Activated CD8-positive, alpha-beta memory T cell treated with anti-CD3 and anti-CD28 coated beads, Interleukin-2, amount 10 ng/mL, durations not matched to agents 7 days and 5 days (primary cell): ENCODE results near the gene POM121L2. TPM values are rescaled to one million over a fixed set of nuclear protein-coding genes. Genes with fewer than 3 reads are reported as not detected.
"Not testable (repeated sequence)": the region's sequence is repeated elsewhere in the genome, so short reads cannot be mapped to it uniquely, and the experiment has no call there.

Experiments used
- ATAC-seq: fragments of 150-1000 bp; cut with Tn5 transposase; one replicate; pipeline ENCODE4 v1.10.0; 2021; ENCODE audit warnings: moderate library complexity
- CTCF ChIA-PET: fragments of 350-600 bp; sonication (Branson Sonifier 250); formaldehyde crosslinking; loops from one replicate; lab custom pipeline; 2021; ENCODE audit warnings: antibody characterized with exemption; lab: Charles Lee
- DNase-seq: peaks from one replicate; pipeline ENCODE4 v3.0.0-alpha.2; 2020
- H3K27ac Mint-ChIP-seq: one replicate; pipeline ENCODE4 v1.8.0; 2021; ENCODE audit warnings: mild to moderate bottlenecking, mixed read lengths
- H3K27me3 Mint-ChIP-seq: one replicate; pipeline ENCODE4 v1.8.0; 2021; ENCODE audit warnings: mixed read lengths
- H3K36me3 Mint-ChIP-seq: one replicate; pipeline ENCODE4 v1.8.0; 2021; ENCODE audit warnings: mild to moderate bottlenecking, mixed read lengths
- H3K4me1 Mint-ChIP-seq: one replicate; pipeline ENCODE4 v1.8.0; 2021; ENCODE audit warnings: mixed read lengths
- H3K4me3 Mint-ChIP-seq: one replicate; pipeline ENCODE4 v1.8.0; 2021; ENCODE audit warnings: mild to moderate bottlenecking, moderate library complexity, mixed read lengths
- H3K9me3 Mint-ChIP-seq: one replicate; pipeline ENCODE4 v1.8.0; 2022; ENCODE audit warnings: low read depth, mixed read lengths
- total RNA-seq, 2 experiments: library from RNA; stranded (reverse); gene quantifications; one replicate each; pipeline ENCODE4 v1.2.3, GENCODE V29; 2021

Gene POM121L2
- total RNA-seq, 2 experiments from 2014 or later: not detected

DNA sequence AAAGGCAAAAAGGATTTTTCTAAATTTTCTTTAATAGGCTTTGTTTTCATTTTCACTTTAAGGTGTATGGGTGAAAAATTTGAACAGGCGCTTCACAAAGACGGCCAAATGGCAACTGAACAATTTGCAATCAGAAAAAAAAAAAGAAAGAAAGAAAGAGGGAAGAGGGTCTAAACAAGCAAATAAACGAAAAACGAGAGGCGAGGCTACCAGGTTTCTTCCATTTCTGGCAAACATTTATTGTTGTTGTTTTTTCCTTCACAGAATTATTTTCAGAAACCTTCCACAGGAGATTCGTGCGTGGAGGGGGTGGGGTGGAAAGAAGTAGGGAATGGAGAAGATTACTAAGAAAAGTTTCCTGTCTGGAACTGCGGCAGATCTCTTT, 24.3 kb downstream of the POM121L2 start:
- ATAC-seq: no peak
- H3K4me3 Mint-ChIP-seq: no peak overlapping the region
- peaks cover 25% of the 10 kb centered on the region for H3K9me3 Mint-ChIP-seq
- CTCF ChIA-PET: no interaction called here
- H3K27ac Mint-ChIP-seq: no peak overlapping the region
- H3K4me1 Mint-ChIP-seq: peaks cover 11% of the 10 kb centered on the region
- H3K36me3 Mint-ChIP-seq: peaks cover 36% of the 10 kb centered on the region
- peaks cover 90% of the 10 kb centered on the region for H3K27me3 Mint-ChIP-seq
- no peak for DNase-seq

DNA sequence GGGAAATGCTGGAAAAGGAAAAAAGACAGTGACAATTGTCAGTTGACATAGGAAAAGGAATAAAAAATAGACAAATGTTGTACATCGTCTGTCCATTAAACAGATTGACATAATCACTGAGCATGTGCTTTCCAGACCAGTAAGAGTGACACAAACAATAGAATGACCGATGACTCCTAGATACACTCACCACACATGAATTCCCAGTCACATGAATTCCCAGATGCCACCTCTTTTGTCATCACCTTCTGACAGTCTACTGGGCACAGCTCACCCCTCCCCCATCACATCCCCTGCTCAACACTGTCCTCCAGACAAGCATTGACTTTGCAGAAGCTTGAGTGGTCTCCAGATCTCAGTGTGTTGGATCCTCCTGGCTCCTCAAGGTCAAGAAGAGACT, 25.9 kb downstream of the POM121L2 start:
- Mint-ChIP-seq H3K4me3 (no peak overlapping the region), H3K4me1 (peaks cover 11% of the 10 kb centered on the region), H3K9me3 (peaks cover 21% of the 10 kb centered on the region), H3K27me3 (peaks cover 93% of the 10 kb centered on the region), H3K27ac (no peak overlapping the region), H3K36me3 (peaks cover 34% of the 10 kb centered on the region)
- DNase-seq: no peak
- ATAC-seq: no peak
- CTCF ChIA-PET: no interaction called here

- Mint-ChIP-seq H3K4me1 (peaks cover 19% of the 10 kb centered on the region), H3K9me3 (peaks cover 18% of the 10 kb centered on the region), H3K27me3 (peaks cover 90% of the 10 kb centered on the region), H3K27ac (peak overlapping the region; percentile 57), H3K36me3 (peaks cover 26% of the 10 kb centered on the region), H3K4me3 (peak overlapping the region; percentile 45)
- CTCF ChIA-PET: no interaction called here
- ATAC-seq (no peak), DNase-seq (no peak)
Measured at GRCh38 chr6:27283279-27283678, 28.8 kb downstream of the POM121L2 start.

DNA sequence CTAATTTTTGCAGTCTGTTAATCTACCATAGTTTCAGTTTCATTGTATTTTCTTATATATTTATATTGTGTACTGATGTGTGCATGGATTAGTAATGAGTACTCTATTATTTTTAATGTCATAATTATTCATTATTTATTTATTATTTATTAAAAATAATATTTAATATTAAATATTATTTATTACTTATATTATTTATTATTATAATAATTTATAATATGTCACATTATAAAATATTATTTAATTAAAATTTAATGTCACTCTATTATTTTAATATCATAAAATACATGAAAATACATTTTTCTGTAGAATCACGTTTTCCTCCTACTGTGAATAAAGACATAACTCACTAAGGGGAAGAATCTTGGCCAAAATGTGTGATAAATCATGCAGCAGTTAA, 30.5 kb downstream of the POM121L2 start:
- peaks cover 83% of the 10 kb centered on the region for H3K27me3 Mint-ChIP-seq
- DNase-seq (no peak), ATAC-seq (no peak)
- peaks cover 15% of the 10 kb centered on the region for H3K4me1 Mint-ChIP-seq
- H3K4me3 Mint-ChIP-seq: no peak overlapping the region
- peaks cover 22% of the 10 kb centered on the region for H3K9me3 Mint-ChIP-seq
- CTCF ChIA-PET: interaction anchor here (0.7 to 2.0 kb wide), 2 partner anchors 15 to 168 kb away, joined by 4 read pairs; no protein-coding TSS in a partner anchor
- no peak overlapping the region for H3K27ac Mint-ChIP-seq
- peaks cover 23% of the 10 kb centered on the region for H3K36me3 Mint-ChIP-seq

- no peak overlapping the region for H3K4me3 Mint-ChIP-seq
- ATAC-seq (no peak), DNase-seq (no peak)
- peaks cover 23% of the 10 kb centered on the region for H3K36me3 Mint-ChIP-seq
- peaks cover 15% of the 10 kb centered on the region for H3K4me1 Mint-ChIP-seq
- no peak overlapping the region for H3K27ac Mint-ChIP-seq
- H3K27me3 Mint-ChIP-seq: peaks cover 82% of the 10 kb centered on the region
- CTCF ChIA-PET: interaction anchor here (0.7 to 2.0 kb wide), 2 partner anchors 15 to 167 kb away, joined by 4 read pairs; no protein-coding TSS in a partner anchor
- peaks cover 20% of the 10 kb centered on the region for H3K9me3 Mint-ChIP-seq
Measured at GRCh38 chr6:27281105-27281539, 31.0 kb downstream of the POM121L2 start.

DNA sequence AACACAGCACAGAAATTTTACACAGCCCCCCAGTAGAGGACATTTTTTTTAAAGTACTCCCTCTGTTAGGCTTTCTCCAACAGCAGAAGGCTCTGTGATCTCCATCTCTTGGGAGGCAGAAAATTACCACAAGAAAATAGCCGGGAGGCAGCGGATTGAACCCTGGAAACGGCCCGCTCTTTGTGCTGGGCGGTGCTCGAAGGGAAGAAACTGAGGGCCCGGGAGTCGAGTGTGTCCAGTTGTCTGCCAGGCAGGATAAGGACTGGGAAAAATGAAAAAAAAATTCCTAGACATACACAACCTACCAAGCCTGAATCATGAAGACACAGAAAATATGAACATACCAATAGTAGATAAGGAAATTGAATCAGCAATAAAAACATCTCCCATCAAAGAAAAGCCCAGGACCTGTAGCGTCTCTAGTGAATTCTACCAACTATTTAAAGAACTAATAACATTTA, 31.5 kb downstream of the POM121L2 start:
- H3K27me3 Mint-ChIP-seq: peaks cover 81% of the 10 kb centered on the region
- no peak for ATAC-seq
- CTCF ChIA-PET: interaction anchor here (0.6 to 2.0 kb wide), 2 partner anchors 16 to 246 kb away, joined by 3 to 4 read pairs; no protein-coding TSS in a partner anchor
- H3K4me1 Mint-ChIP-seq: peaks cover 15% of the 10 kb centered on the region
- peak overlapping the region; percentile 11 for H3K27ac Mint-ChIP-seq
- H3K4me3 Mint-ChIP-seq: no peak overlapping the region
- no peak for DNase-seq
- peaks cover 21% of the 10 kb centered on the region for H3K36me3 Mint-ChIP-seq
- H3K9me3 Mint-ChIP-seq: peaks cover 16% of the 10 kb centered on the region

DNA sequence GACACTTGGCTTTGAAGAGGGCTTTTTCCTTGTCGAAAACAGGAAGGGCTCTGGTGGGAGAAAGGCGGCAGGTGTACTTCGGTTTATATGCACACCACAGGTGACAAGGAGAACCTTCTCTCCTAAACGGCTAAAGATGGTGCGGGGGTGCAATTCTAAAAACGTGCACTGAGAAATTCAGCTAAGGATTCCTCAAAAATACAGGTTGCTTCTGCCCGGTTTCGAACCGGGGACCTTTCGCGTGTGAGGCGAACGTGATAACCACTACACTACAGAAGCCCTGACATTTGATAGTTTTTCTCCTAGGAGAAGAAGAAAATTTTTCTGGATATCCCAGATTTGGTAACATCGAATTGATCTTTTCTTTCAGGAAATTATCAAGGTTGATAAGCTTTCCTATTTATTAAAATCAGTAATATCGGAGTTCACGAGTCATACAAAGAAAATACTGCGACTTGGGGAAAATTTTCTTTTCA, 32.0 kb downstream of the POM121L2 start:
- DNase-seq (no peak), ATAC-seq (no peak)
- Mint-ChIP-seq H3K27ac (peak overlapping the region; percentile 54), H3K4me3 (peak overlapping the region; percentile 60), H3K4me1 (peaks cover 15% of the 10 kb centered on the region), H3K36me3 (peaks cover 21% of the 10 kb centered on the region), H3K27me3 (peaks cover 80% of the 10 kb centered on the region), H3K9me3 (peaks cover 16% of the 10 kb centered on the region)
- CTCF ChIA-PET: interaction anchor here (0.6 to 2.0 kb wide), 2 partner anchors 16 to 247 kb away, joined by 3 to 4 read pairs; no protein-coding TSS in a partner anchor

GRCh38 chr6:27279513-27280063, 32.5 kb downstream of the POM121L2 start:
- Mint-ChIP-seq H3K27ac (no peak overlapping the region), H3K9me3 (peaks cover 16% of the 10 kb centered on the region), H3K4me3 (peak overlapping the region; percentile 60), H3K36me3 (peaks cover 18% of the 10 kb centered on the region), H3K4me1 (peaks cover 15% of the 10 kb centered on the region), H3K27me3 (peaks cover 80% of the 10 kb centered on the region)
- ATAC-seq: no peak
- no peak for DNase-seq
- CTCF ChIA-PET: interaction anchor here (1.1 to 2.0 kb wide), 2 partner anchors 16 to 17 kb away, joined by 3 to 4 read pairs; no protein-coding TSS in a partner anchor

DNA sequence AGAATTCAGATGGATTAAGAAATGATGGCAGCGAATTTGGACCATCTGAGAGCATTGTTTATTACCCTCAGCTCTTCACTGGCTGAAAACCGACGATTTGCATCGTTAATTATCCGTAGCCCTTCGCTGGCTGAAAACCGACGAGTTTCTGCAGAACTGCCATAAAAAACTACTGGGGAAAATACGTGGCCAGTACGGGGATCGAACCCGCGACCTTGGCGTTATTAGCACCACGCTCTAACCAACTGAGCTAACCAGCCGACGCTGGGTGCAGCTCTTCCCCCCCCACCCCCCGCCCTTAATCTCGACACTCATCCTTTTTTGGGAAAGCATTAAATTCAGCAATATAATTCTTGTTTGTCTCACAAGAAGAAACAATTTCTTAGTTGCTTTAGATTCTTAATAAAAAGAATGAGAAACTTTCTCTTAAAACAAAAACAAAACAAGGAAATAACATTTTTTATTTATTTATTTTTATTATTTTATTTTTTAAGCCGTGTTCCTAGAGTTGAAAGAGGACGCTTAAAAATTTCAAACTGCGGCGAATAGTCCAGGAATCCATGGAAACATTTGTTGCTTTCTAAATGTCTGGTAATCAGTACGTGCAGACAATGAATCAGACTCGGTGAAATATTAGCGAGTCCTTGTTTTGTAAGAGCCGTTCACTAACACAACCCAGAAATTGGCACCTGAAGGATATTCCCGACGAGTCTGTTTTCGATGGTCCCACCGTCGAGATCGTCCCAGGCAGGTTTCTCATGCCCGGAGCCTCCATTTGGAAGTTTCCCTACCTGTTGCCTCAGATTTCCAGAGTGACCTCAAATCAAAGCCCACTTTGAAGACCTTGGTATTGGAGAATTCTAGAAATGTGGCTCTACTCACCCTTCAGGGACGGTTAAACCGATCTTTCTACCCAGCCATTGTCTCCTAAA, 36.8 kb downstream of the POM121L2 start:
- CTCF ChIA-PET: interaction anchor here (1.0 kb wide), 1 partner anchor 37 kb away, joined by 3 read pairs; no protein-coding TSS in a partner anchor
- peaks cover 62% of the 10 kb centered on the region for H3K27me3 Mint-ChIP-seq
- ATAC-seq: no peak

GRCh38 chr6:27273783-27274182, 38.3 kb downstream of the POM121L2 start:
- Mint-ChIP-seq H3K27ac (no peak overlapping the region), H3K4me1 (no peaks in the 10 kb centered on the region), H3K36me3 (peaks cover 1% of the 10 kb centered on the region), H3K4me3 (no peak overlapping the region), H3K9me3 (peaks cover 7% of the 10 kb centered on the region), H3K27me3 (peaks cover 55% of the 10 kb centered on the region)
- CTCF ChIA-PET: interaction anchor here (0.9 to 1.5 kb wide), 3 partner anchors 20 to 39 kb away, joined by 3 to 4 read pairs (median 4); no protein-coding TSS in a partner anchor
- DNase-seq (no peak), ATAC-seq (no peak)

More for the DNA sequence above, 36.8 kb downstream of the POM121L2 start:
- no peak overlapping the region for H3K4me3 Mint-ChIP-seq
- DNase-seq: no peak
- no peak overlapping the region for H3K27ac Mint-ChIP-seq
- peaks cover 4% of the 10 kb centered on the region for H3K36me3 Mint-ChIP-seq
- H3K9me3 Mint-ChIP-seq: peaks cover 7% of the 10 kb centered on the region
- peaks cover 6% of the 10 kb centered on the region for H3K4me1 Mint-ChIP-seq

- Mint-ChIP-seq H3K9me3 (no peaks in the 10 kb centered on the region), H3K27me3 (peaks cover 42% of the 10 kb centered on the region)
- ATAC-seq: no peak
Measured at GRCh38 chr6:27268803-27269202, 43.3 kb downstream of the POM121L2 start.

GRCh38 chr6:27267857-27268434, 44.1 kb downstream of the POM121L2 start:
- Mint-ChIP-seq H3K27me3 (peaks cover 37% of the 10 kb centered on the region), H3K4me3 (no peak overlapping the region), H3K36me3 (no peaks in the 10 kb centered on the region), H3K4me1 (no peaks in the 10 kb centered on the region), H3K27ac (no peak overlapping the region), H3K9me3 (no peaks in the 10 kb centered on the region)
- CTCF ChIA-PET: no interaction called here
- ATAC-seq: no peak
- DNase-seq: no peak

More at GRCh38 chr6:27268803-27269202, 43.3 kb downstream of the POM121L2 start:
- Mint-ChIP-seq H3K36me3 (no peaks in the 10 kb centered on the region), H3K27ac (no peak overlapping the region), H3K4me3 (no peak overlapping the region), H3K4me1 (no peaks in the 10 kb centered on the region)
- CTCF ChIA-PET: no interaction called here
- no peak for DNase-seq

GRCh38 chr6:27267003-27267402, 45.1 kb downstream of the POM121L2 start:
- H3K9me3 Mint-ChIP-seq, H3K36me3 Mint-ChIP-seq, H3K4me3 Mint-ChIP-seq, H3K4me1 Mint-ChIP-seq, ATAC-seq, H3K27ac Mint-ChIP-seq, DNase-seq: not testable (repeated sequence)
- CTCF ChIA-PET: interaction anchor here (1.0 kb wide), 1 partner anchor 15 kb away, joined by 3 read pairs; no protein-coding TSS in a partner anchor
- peaks cover 34% of the 10 kb centered on the region for H3K27me3 Mint-ChIP-seq
